Loucy (cell line): ENCODE measurements around the gene ANO10.

Source experiments
- EZH2phosphoT487 ChIP-seq: fragments of 200-600 bp; IDR thresholded peaks from 2 replicates; pipeline ENCODE4 v1.6.1; 2018; ENCODE audit warnings: antibody characterized with exemption, mild to moderate bottlenecking, moderate library complexity, borderline replicate concordance
- TF ChIP-seq, protein P1 (sequence below): fragments of 200-600 bp; sonication (generic); conservative IDR thresholded peaks from 2 replicates; pipeline ENCODE4 v1.5.1; 2014; ENCODE audit warnings: mild to moderate bottlenecking, antibody characterized with exemption, low read length

DNA sequence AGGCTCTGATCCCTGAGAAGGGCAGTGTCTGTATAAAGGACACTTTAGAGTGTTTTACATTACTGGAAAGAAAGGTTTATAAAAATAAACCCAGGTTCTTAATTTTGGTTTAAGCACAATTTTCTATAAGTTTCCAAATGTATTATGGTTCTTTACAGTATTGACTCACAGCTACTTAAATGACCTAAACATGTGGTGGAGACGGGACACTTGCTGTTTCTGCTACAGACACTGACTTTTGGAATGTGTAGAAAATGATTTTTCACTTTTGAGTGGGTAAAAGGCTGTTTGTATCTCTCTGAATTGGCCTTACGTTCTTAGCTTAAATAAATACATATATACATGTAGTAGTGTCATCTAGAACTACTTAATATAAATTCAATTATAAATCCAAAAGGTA is 280.0 kb downstream of the ANO10 start:
- TF ChIP-seq, protein P1, sequence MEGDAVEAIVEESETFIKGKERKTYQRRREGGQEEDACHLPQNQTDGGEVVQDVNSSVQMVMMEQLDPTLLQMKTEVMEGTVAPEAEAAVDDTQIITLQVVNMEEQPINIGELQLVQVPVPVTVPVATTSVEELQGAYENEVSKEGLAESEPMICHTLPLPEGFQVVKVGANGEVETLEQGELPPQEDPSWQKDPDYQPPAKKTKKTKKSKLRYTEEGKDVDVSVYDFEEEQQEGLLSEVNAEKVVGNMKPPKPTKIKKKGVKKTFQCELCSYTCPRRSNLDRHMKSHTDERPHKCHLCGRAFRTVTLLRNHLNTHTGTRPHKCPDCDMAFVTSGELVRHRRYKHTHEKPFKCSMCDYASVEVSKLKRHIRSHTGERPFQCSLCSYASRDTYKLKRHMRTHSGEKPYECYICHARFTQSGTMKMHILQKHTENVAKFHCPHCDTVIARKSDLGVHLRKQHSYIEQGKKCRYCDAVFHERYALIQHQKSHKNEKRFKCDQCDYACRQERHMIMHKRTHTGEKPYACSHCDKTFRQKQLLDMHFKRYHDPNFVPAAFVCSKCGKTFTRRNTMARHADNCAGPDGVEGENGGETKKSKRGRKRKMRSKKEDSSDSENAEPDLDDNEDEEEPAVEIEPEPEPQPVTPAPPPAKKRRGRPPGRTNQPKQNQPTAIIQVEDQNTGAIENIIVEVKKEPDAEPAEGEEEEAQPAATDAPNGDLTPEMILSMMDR = no peak
- TF ChIP-seq EZH2phosphoT487 = no peak
